Measurements from ENCODE around the gene SENP7.

Gene SENP7

DNA sequence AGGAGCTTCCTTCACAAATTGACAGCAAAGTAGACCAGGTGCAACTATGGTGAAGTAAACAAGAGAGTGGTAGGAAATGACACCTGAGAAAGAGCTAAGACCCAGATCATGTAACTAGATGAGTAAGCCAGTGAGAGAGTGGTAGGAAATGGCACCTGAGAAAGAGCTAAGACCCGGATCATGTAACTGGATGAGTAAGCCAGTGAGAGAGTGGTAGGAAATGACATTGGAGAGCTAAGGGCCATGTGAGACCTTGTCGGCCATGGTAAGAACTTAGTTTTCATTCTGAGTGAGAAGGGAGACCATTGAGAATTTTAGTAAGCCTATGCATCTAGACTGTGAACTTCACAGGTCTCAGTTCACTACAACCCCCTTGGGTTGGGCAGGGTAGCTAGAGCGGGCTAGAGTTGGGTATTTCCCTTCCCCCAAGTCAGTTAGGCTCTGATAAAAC, 5.4 kb upstream of the SENP7 start:
- Histone ChIP-seq H2AK5ac (ENCODE audit: low read length) (no peak overlapping the region), H3K4me2 (ENCODE audit: low read length) (no peak overlapping the region), H3K27ac (ENCODE audit: low read depth, low read length) (no peak overlapping the region), H3K79me2 (ENCODE audit: control insufficient read depth, insufficient read depth, low read length) (no peaks in the 10 kb centered on the region), H3K4ac (ENCODE audit: low read depth, low read length) (peak overlapping the region; percentile 55), H4K8ac (ENCODE audit: low read depth, low read length) (no peak overlapping the region), H3K23ac (ENCODE audit: low read length) (no peak overlapping the region), H4K5ac (ENCODE audit: low read length) (no peak overlapping the region), H3K4me3 (ENCODE audit: low read length) (no peak overlapping the region), H3K9ac (ENCODE audit: low read length) (no peak overlapping the region), H2BK15ac (replicated peaks; ENCODE audit: low read depth) (peak overlapping the region; percentile 79), H3K4me1 (ENCODE audit: control insufficient read depth, low read depth, low read length) (peaks cover 6% of the 10 kb centered on the region), H3K18ac (ENCODE audit: low read length) (peak overlapping the region; percentile 65), H2BK120ac (ENCODE audit: low read depth, low read length) (peak overlapping the region; percentile 35), H3K79me1 (ENCODE audit: low read length) (no peaks in the 10 kb centered on the region), H3K27me3 (ENCODE audit: insufficient read depth, low read length, poor library complexity) (no peaks in the 10 kb centered on the region), H2BK5ac (ENCODE audit: low read length) (no peak overlapping the region), H3K56ac (ENCODE audit: low read length) (no peak overlapping the region), H3K36me3 (ENCODE audit: control insufficient read depth, insufficient read depth, low read length) (no peaks in the 10 kb centered on the region)
- DNase-seq = peak; percentile 60
- no CpG with 5 or more reads among the region's 3 CpGs for WGBS (ENCODE audit: extremely low coverage, insufficient coverage, low lambda C conversion rate)

GRCh38 chr3:101513419-101513986, 491 bp upstream of the SENP7 start:
- Histone ChIP-seq H3K36me3 (ENCODE audit: control insufficient read depth, insufficient read depth, low read length) (no peaks in the 10 kb centered on the region), H3K4ac (ENCODE audit: low read depth, low read length) (peak overlapping the region; percentile 31), H4K8ac (ENCODE audit: low read depth, low read length) (peak overlapping the region; percentile 84), H3K9ac (ENCODE audit: low read length) (peak overlapping the region; percentile 62), H3K79me2 (ENCODE audit: control insufficient read depth, insufficient read depth, low read length) (no peaks in the 10 kb centered on the region), H3K18ac (ENCODE audit: low read length) (peak overlapping the region; percentile 91), H2BK5ac (ENCODE audit: low read length) (no peak overlapping the region), H2BK120ac (ENCODE audit: low read depth, low read length) (no peak overlapping the region), H3K27me3 (ENCODE audit: insufficient read depth, low read length, poor library complexity) (no peaks in the 10 kb centered on the region), H4K5ac (ENCODE audit: low read length) (peak overlapping the region; percentile 92), H3K27ac (ENCODE audit: low read depth, low read length) (peak overlapping the region; percentile 57), H3K23ac (ENCODE audit: low read length) (no peak overlapping the region), H3K4me3 (ENCODE audit: low read length) (peak overlapping the region; percentile 27), H3K79me1 (ENCODE audit: low read length) (no peaks in the 10 kb centered on the region), H3K4me2 (ENCODE audit: low read length) (peak overlapping the region; percentile 1), H3K4me1 (ENCODE audit: control insufficient read depth, low read depth, low read length) (no peaks in the 10 kb centered on the region), H2AK5ac (ENCODE audit: low read length) (no peak overlapping the region), H2BK15ac (replicated peaks; ENCODE audit: low read depth) (no peak overlapping the region), H3K56ac (ENCODE audit: low read length) (peak overlapping the region; percentile 72)
- no CpG with 5 or more reads among the region's 12 CpGs for WGBS (ENCODE audit: extremely low coverage, insufficient coverage, low lambda C conversion rate)
- DNase-seq = no peak

DNA sequence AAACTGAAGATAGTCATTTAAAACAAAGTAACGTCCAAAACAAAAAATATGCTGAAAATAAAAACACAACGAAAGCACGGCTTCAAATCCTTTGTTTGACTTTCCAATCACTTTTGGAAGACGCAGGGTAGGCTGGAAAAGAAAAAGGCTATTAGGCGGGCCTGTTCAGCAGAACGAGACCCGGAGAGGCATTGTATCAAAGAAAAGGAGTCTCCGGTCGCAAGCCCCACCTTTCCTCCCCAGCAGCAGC, 691 bp downstream of the SENP7 start:
- H2BK5ac ChIP-seq (ENCODE audit: low read length) = peak overlapping the region; percentile 12
- peak overlapping the region; percentile 12 for H3K4me2 ChIP-seq (ENCODE audit: low read length)
- no peak overlapping the region for H2AK5ac ChIP-seq (ENCODE audit: low read length)
- peak overlapping the region; percentile 65 for H3K9ac ChIP-seq (ENCODE audit: low read length)
- no CpG with 5 or more reads among the region's 9 CpGs for WGBS (ENCODE audit: extremely low coverage, insufficient coverage, low lambda C conversion rate)
- H3K18ac ChIP-seq (ENCODE audit: low read length) = no peak overlapping the region
- H2BK15ac ChIP-seq (replicated peaks; ENCODE audit: low read depth) = no peak overlapping the region
- no peaks in the 10 kb centered on the region for H3K36me3 ChIP-seq (ENCODE audit: control insufficient read depth, insufficient read depth, low read length)
- H3K4me3 ChIP-seq (ENCODE audit: low read length) = peak overlapping the region; percentile 72
- DNase-seq = no peak
- no peak overlapping the region for H3K23ac ChIP-seq (ENCODE audit: low read length)
- H3K4ac ChIP-seq (ENCODE audit: low read depth, low read length) = no peak overlapping the region
- no peaks in the 10 kb centered on the region for H3K79me1 ChIP-seq (ENCODE audit: low read length)
- H4K8ac ChIP-seq (ENCODE audit: low read depth, low read length) = no peak overlapping the region
- no peak overlapping the region for H4K5ac ChIP-seq (ENCODE audit: low read length)
- H3K56ac ChIP-seq (ENCODE audit: low read length) = peak overlapping the region; percentile 87
- H3K27me3 ChIP-seq (ENCODE audit: insufficient read depth, low read length, poor library complexity) = no peaks in the 10 kb centered on the region
- peak overlapping the region; percentile 88 for H3K27ac ChIP-seq (ENCODE audit: low read depth, low read length)
- no peaks in the 10 kb centered on the region for H3K79me2 ChIP-seq (ENCODE audit: control insufficient read depth, insufficient read depth, low read length)
- no peaks in the 10 kb centered on the region for H3K4me1 ChIP-seq (ENCODE audit: control insufficient read depth, low read depth, low read length)
- no peak overlapping the region for H2BK120ac ChIP-seq (ENCODE audit: low read depth, low read length)

GRCh38 chr3:101509811-101510210, 3.2 kb downstream of the SENP7 start:
- Histone ChIP-seq H2BK5ac (ENCODE audit: low read length) (no peak overlapping the region), H3K36me3 (ENCODE audit: control insufficient read depth, insufficient read depth, low read length) (no peaks in the 10 kb centered on the region), H3K27me3 (ENCODE audit: insufficient read depth, low read length, poor library complexity) (no peaks in the 10 kb centered on the region), H3K23ac (ENCODE audit: low read length) (no peak overlapping the region), H4K8ac (ENCODE audit: low read depth, low read length) (no peak overlapping the region), H3K56ac (ENCODE audit: low read length) (no peak overlapping the region), H3K27ac (ENCODE audit: low read depth, low read length) (no peak overlapping the region), H3K18ac (ENCODE audit: low read length) (no peak overlapping the region), H2AK5ac (ENCODE audit: low read length) (no peak overlapping the region), H2BK120ac (ENCODE audit: low read depth, low read length) (no peak overlapping the region), H3K4me3 (ENCODE audit: low read length) (no peak overlapping the region), H3K9ac (ENCODE audit: low read length) (no peak overlapping the region), H3K79me2 (ENCODE audit: control insufficient read depth, insufficient read depth, low read length) (no peaks in the 10 kb centered on the region), H4K5ac (ENCODE audit: low read length) (no peak overlapping the region), H3K4ac (ENCODE audit: low read depth, low read length) (no peak overlapping the region), H3K79me1 (ENCODE audit: low read length) (peaks cover under 1% of the 10 kb centered on the region), H2BK15ac (replicated peaks; ENCODE audit: low read depth) (no peak overlapping the region), H3K4me2 (ENCODE audit: low read length) (no peak overlapping the region), H3K4me1 (ENCODE audit: control insufficient read depth, low read depth, low read length) (no peaks in the 10 kb centered on the region)
- peak; percentile 58 for DNase-seq
- no CpG with 5 or more reads among the region's 3 CpGs for WGBS (ENCODE audit: extremely low coverage, insufficient coverage, low lambda C conversion rate)

DNA sequence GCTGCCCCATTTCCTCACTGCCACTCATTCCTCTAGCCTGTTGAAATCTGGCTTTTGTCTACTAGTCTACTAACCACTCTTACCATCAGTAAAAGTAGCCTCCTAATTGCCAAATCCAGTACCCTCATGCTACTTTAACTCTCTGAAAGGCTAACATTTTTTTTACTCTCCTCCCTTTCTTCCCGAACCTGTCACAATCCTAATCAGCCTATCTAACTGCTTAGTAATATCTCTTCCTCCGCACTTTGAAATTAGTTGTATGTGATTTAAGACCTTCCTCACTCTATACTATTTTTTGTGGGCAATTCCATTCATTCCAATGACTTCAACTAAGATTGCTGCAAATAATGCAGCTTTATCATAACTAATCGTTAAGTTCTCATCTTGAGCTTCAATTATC, 3.7 kb downstream of the SENP7 start:
- Histone ChIP-seq H3K23ac (ENCODE audit: low read length) (no peak overlapping the region), H3K79me1 (ENCODE audit: low read length) (peaks cover 2% of the 10 kb centered on the region), H3K27me3 (ENCODE audit: insufficient read depth, low read length, poor library complexity) (no peaks in the 10 kb centered on the region), H3K4me1 (ENCODE audit: control insufficient read depth, low read depth, low read length) (no peaks in the 10 kb centered on the region), H3K9ac (ENCODE audit: low read length) (no peak overlapping the region), H3K56ac (ENCODE audit: low read length) (no peak overlapping the region), H3K36me3 (ENCODE audit: control insufficient read depth, insufficient read depth, low read length) (no peaks in the 10 kb centered on the region), H3K4ac (ENCODE audit: low read depth, low read length) (no peak overlapping the region), H4K8ac (ENCODE audit: low read depth, low read length) (no peak overlapping the region), H3K4me3 (ENCODE audit: low read length) (no peak overlapping the region), H2AK5ac (ENCODE audit: low read length) (no peak overlapping the region), H3K4me2 (ENCODE audit: low read length) (no peak overlapping the region), H4K5ac (ENCODE audit: low read length) (no peak overlapping the region), H3K79me2 (ENCODE audit: control insufficient read depth, insufficient read depth, low read length) (no peaks in the 10 kb centered on the region), H2BK5ac (ENCODE audit: low read length) (no peak overlapping the region), H3K18ac (ENCODE audit: low read length) (no peak overlapping the region), H2BK120ac (ENCODE audit: low read depth, low read length) (no peak overlapping the region), H3K27ac (ENCODE audit: low read depth, low read length) (no peak overlapping the region), H2BK15ac (replicated peaks; ENCODE audit: low read depth) (no peak overlapping the region)
- no CpG with 5 or more reads among the region's 3 CpGs for WGBS (ENCODE audit: extremely low coverage, insufficient coverage, low lambda C conversion rate)
- no peak for DNase-seq

DNA sequence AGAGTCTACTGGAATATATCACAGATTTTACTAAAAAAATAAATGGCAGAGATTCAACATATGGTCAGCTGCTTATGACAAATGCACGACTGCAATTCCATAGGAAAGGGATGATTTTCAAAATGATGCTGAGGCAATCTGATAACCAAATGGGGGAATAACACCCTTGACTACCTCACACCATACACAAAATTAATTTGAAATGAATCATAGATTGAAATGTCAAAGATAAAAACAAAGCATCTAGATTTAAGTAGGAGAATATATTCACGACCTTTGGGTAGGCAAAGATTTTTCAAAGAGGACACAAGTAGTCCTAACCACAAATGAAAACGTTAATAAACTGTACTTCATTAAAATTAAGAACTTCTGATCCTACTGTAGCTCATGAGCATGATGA, 11.2 kb downstream of the SENP7 start:
- no peak overlapping the region for H3K9ac ChIP-seq (ENCODE audit: low read length)
- DNase-seq = no peak
- peaks cover 2% of the 10 kb centered on the region for H3K79me1 ChIP-seq (ENCODE audit: low read length)
- H4K8ac ChIP-seq (ENCODE audit: low read depth, low read length) = no peak overlapping the region
- WGBS (ENCODE audit: extremely low coverage, insufficient coverage, low lambda C conversion rate) = no CpG with 5 or more reads among the region's 3 CpGs
- H2AK5ac ChIP-seq (ENCODE audit: low read length) = no peak overlapping the region
- H3K36me3 ChIP-seq (ENCODE audit: control insufficient read depth, insufficient read depth, low read length) = no peaks in the 10 kb centered on the region
- no peaks in the 10 kb centered on the region for H3K27me3 ChIP-seq (ENCODE audit: insufficient read depth, low read length, poor library complexity)
- no peaks in the 10 kb centered on the region for H3K4me1 ChIP-seq (ENCODE audit: control insufficient read depth, low read depth, low read length)
- no peak overlapping the region for H3K56ac ChIP-seq (ENCODE audit: low read length)
- no peak overlapping the region for H3K4me3 ChIP-seq (ENCODE audit: low read length)
- no peak overlapping the region for H3K23ac ChIP-seq (ENCODE audit: low read length)
- H2BK120ac ChIP-seq (ENCODE audit: low read depth, low read length) = no peak overlapping the region
- H3K4me2 ChIP-seq (ENCODE audit: low read length) = no peak overlapping the region
- H4K5ac ChIP-seq (ENCODE audit: low read length) = no peak overlapping the region
- no peak overlapping the region for H2BK5ac ChIP-seq (ENCODE audit: low read length)
- no peak overlapping the region for H3K4ac ChIP-seq (ENCODE audit: low read depth, low read length)
- no peaks in the 10 kb centered on the region for H3K79me2 ChIP-seq (ENCODE audit: control insufficient read depth, insufficient read depth, low read length)
- H3K27ac ChIP-seq (ENCODE audit: low read depth, low read length) = no peak overlapping the region
- H2BK15ac ChIP-seq (replicated peaks; ENCODE audit: low read depth) = no peak overlapping the region
- no peak overlapping the region for H3K18ac ChIP-seq (ENCODE audit: low read length)
